Measurements from ENCODE around the gene PKP3. TPM values are rescaled to one million over a fixed set of nuclear protein-coding genes. Genes with fewer than 3 reads are reported as not detected.

PKP3 gene, protein sequence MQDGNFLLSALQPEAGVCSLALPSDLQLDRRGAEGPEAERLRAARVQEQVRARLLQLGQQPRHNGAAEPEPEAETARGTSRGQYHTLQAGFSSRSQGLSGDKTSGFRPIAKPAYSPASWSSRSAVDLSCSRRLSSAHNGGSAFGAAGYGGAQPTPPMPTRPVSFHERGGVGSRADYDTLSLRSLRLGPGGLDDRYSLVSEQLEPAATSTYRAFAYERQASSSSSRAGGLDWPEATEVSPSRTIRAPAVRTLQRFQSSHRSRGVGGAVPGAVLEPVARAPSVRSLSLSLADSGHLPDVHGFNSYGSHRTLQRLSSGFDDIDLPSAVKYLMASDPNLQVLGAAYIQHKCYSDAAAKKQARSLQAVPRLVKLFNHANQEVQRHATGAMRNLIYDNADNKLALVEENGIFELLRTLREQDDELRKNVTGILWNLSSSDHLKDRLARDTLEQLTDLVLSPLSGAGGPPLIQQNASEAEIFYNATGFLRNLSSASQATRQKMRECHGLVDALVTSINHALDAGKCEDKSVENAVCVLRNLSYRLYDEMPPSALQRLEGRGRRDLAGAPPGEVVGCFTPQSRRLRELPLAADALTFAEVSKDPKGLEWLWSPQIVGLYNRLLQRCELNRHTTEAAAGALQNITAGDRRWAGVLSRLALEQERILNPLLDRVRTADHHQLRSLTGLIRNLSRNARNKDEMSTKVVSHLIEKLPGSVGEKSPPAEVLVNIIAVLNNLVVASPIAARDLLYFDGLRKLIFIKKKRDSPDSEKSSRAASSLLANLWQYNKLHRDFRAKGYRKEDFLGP
- total RNA-seq (2014; rRNA removed; shearing (Covaris generic)), result not detected in 2 replicates
- total RNA-seq (2022), result not detected in 2 replicates
- not detected for Bru-seq, nascent RNA
- BruChase-seq, experiment 1, labeled RNA remaining after a 6-hour chase, result not detected
- BruChase-seq, experiment 2, labeled RNA remaining after a 2-hour chase, result percentile 13 among the genes with signal in this experiment
- long read RNA-seq, result 0 reads

DNA sequence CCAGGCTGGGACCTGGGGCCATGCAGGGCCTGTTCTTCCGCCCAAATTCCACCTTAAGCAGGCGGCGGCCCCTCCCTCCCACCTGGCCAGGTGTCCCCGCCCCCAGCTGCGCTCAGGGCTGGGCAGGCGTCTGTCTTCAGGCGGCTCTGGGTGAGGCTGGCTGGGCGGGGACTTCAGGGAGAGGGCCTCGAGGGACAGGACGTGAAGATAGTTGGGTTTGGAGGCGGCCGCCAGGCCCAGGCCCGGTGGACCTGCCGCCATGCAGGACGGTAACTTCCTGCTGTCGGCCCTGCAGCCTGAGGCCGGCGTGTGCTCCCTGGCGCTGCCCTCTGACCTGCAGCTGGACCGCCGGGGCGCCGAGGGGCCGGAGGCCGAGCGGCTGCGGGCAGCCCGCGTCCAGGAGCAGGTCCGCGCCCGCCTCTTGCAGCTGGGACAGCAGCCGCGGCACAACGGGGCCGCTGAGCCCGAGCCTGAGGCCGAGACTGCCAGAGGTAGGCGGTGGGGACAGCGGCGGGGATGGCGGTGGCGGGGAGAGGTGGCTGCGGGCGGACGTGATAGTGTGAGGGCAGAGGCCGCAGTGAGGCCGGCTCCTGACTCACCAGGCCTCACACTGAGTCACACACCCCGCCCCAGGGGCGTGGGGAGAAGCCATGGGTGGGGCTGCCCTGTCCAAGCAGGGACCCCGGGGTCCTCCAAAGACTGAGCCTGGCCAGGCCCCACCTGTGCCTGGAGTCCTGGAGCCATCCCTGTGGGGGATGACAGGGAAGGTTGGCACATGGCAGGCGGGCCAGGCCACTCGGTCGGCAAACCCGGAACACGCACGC is at the start of gene PKP3:
TSS of gene PKP3 (plus strand) at position 176 of the 824 bp plus-strand sequence. CDS start at position 260, 84 bp downstream.
- no peaks in the 10 kb centered on the region for H4K20me1 ChIP-seq (ENCODE audit: insufficient read depth, low read length)
- H3K4me1 ChIP-seq (ENCODE audit: insufficient read depth, low read length, poor library complexity, severe bottlenecking), result no peaks in the 10 kb centered on the region
- no peak within 1 kb of the TSS for H2AFZ ChIP-seq (ENCODE audit: low read length)
- POLR2A ChIA-PET, result no interaction called here
- H3K36me3 ChIP-seq (ENCODE audit: insufficient read depth, low read length), result no peaks in the 10 kb centered on the region
- H3K4me2 ChIP-seq (ENCODE audit: low read length), result no peak within 1 kb of the TSS
- intact Hi-C loops (cut with micrococcal nuclease; ENCODE audit: unreplicated experiment), result no loop called here
- no peak within 1 kb of the TSS for H3K4me3 ChIP-seq (ENCODE audit: low read depth, low read length, poor library complexity, severe bottlenecking)
- no TSS peak for BruUV-seq (replicated peaks)
- CTCF ChIA-PET (ENCODE audit: unreplicated experiment), result no interaction called here
- H3K79me2 ChIP-seq (ENCODE audit: insufficient read depth, low read depth, low read length), result no peaks in the 10 kb centered on the region
- no peaks in the 10 kb centered on the region for H3K9me3 ChIP-seq (ENCODE audit: low read length)
- no peak within 1 kb of the TSS for H3K27ac ChIP-seq (ENCODE audit: low read depth, low read length, poor library complexity, severe bottlenecking)
- H3K9me2 ChIP-seq (ENCODE audit: insufficient read depth, low read length), result no peaks in the 10 kb centered on the region
- no peak for TF ChIP-seq EZH2phosphoT487 (IDR thresholded peaks at IDR 0.05; ENCODE audit: borderline replicate concordance, low read depth, low read length)
- no peak for TF ChIP-seq CTCF (conservative IDR thresholded peaks at IDR 0.05; ENCODE audit: low read length)
- no peak for DNase-seq (ENCODE audit: low spot score)

DNA sequence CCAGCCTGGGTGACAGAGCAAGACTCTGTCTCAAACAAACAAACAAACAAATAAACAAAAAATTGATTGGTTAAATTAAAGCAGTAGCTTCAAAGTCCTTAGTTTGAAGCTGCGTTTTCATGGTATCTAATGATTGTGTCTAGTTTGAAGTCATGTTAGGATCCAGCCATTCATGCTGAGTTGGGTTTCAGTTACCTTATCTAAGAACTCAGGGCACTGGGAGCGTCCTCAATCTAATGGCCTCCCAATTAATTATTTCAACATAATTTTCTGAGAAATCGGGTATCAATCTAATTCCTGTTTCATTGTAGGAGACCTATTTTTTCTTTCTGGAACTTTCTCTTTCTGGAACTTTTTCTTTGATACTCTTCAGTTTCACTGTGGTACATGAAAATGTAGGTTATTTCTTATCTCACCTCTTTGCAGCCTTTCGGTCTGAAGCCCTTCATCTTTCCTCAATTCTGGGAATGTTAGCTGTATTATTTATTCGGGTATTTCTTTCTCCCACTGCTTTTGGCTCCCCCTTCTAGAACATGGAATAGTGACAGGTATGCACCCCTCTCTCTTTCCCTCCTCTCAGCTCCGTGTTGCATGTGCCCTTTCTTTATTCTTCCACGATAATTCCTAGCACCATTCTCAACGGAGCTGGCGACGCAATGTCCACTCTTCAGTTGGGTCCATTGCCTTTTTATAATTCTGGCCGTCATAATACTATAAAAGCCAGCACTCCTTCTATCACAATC is 49.0 kb upstream of the PKP3 start:
- TF ChIP-seq EZH2phosphoT487 (IDR thresholded peaks at IDR 0.05; ENCODE audit: borderline replicate concordance, low read depth, low read length), result no peak
- no peak for TF ChIP-seq CTCF (conservative IDR thresholded peaks at IDR 0.05; ENCODE audit: low read length)
- ChIA-PET CTCF (ENCODE audit: unreplicated experiment) (no interaction called here), POLR2A (interaction anchor here (1.1 to 2.9 kb wide), 2 partner anchors 10 to 16 kb away, joined by 4 to 20 read pairs; no protein-coding TSS in a partner anchor)
- DNase-seq (ENCODE audit: low spot score), result no peak
- Histone ChIP-seq H3K9me2 (ENCODE audit: insufficient read depth, low read length) (no peaks in the 10 kb centered on the region), H2AFZ (ENCODE audit: low read length) (no peak overlapping the region), H3K27ac (ENCODE audit: low read depth, low read length, poor library complexity, severe bottlenecking) (no peak overlapping the region), H4K20me1 (ENCODE audit: insufficient read depth, low read length) (no peaks in the 10 kb centered on the region), H3K9me3 (ENCODE audit: low read length) (no peaks in the 10 kb centered on the region), H3K4me2 (ENCODE audit: low read length) (no peak overlapping the region), H3K4me1 (ENCODE audit: insufficient read depth, low read length, poor library complexity, severe bottlenecking) (peaks cover 54% of the 10 kb centered on the region), H3K36me3 (ENCODE audit: insufficient read depth, low read length) (no peaks in the 10 kb centered on the region), H3K79me2 (ENCODE audit: insufficient read depth, low read depth, low read length) (no peaks in the 10 kb centered on the region), H3K4me3 (ENCODE audit: low read depth, low read length, poor library complexity, severe bottlenecking) (no peak overlapping the region)
- intact Hi-C loops (cut with micrococcal nuclease; ENCODE audit: unreplicated experiment), result loop anchor here (10.0 kb wide), 1 partner anchor 1180 kb away; no protein-coding TSS in a partner anchor
- BruUV-seq (replicated peaks), result no TSS peak
